IPS DF 4.7 (cell line): ENCODE measurements around the gene CRHR2.
A peak's percentile ranks its signal among the peaks of the same experiment; 100 is the strongest.

Experiments used
- DNase-seq: peaks from one replicate; pipeline ENCODE4 v3.0.0-alpha.2; 2013; ENCODE audit warnings: low spot score; ENCODE audit errors: extremely low read depth

The CRHR2 gene

GRCh38 chr7:30683306-30683705 lies 1.1 kb upstream of the CRHR2 start:
- no peak for DNase-seq

DNA sequence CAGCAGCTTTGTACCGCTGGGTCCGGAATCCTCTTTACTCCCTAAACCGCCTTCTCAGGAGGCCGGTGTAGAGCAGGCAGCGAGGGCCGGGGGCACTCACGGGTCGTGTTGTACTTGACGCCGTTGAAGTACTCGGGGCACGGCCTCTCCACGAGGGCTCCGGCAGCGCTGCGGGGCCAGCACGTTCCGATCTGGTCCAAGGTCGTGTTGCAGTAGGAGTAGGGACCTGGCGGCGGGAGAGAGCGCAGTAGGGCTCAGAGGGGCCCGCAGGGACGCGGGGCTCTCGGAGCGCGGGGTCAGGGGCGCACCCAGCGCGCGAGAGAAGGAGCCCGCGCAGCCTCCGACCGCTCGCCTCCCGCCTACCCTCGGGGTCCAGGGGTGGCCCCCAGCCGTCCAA lies 443 bp downstream of the CRHR2 start:
- DNase-seq = no peak

GRCh38 chr7:30681331-30681797 lies 892 bp downstream of the CRHR2 start:
- no peak for DNase-seq

DNA sequence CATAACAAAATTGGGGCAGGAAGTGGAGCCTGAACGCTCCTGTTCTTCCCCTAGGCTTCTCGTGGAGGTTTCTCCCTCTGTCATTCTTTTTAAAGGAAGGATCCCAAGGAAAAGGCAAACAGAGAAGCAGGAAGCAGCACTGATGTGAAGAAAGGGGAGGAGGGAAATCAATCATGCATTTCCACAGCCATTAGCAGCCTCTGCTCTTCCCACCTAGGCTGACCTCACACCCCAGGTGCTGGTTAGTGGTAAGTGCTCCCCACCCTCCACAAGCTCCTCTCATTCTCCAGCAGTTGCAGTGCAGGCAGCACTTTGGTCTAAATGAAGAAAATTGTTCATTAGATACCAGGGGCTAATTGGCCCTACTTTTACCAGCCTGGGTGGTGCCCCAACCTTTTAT lies 2.6 kb downstream of the CRHR2 start:
- no peak for DNase-seq

- DNase-seq = no peak
These were observed 3.5 kb downstream of the CRHR2 start for GRCh38 chr7:30678805-30679204.

GRCh38 chr7:30674876-30675275 lies 7.4 kb downstream of the CRHR2 start:
- no peak for DNase-seq

DNA sequence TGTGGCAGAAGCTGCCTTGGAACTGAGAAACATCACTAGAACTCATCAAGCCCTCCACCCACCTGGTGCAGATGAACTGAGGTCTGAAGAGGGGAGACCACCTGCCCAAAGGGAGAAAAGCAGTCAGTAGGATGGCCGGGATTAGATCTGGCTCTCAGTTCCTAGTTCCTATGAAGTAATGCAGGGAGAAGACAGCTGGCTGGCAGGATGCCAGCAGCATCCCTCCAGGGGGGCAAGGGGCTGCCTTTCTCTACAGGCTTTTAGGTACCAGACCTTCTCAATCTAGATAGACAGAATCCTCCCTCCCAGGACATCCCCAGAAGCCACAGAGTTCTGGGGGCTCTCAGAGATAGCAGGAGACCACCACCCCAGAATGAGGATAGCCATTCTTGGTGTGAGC lies 7.8 kb downstream of the CRHR2 start:
- no peak for DNase-seq

- peak; percentile 78 for DNase-seq
These were observed 10.3 kb downstream of the CRHR2 start for GRCh38 chr7:30671793-30672465.

- DNase-seq = no peak
These were observed 14.2 kb downstream of the CRHR2 start for GRCh38 chr7:30668102-30668501.

GRCh38 chr7:30667172-30667571 lies 15.1 kb downstream of the CRHR2 start:
- no peak for DNase-seq

- no peak for DNase-seq
These were observed 16.8 kb downstream of the CRHR2 start for GRCh38 chr7:30665449-30665848.

DNA sequence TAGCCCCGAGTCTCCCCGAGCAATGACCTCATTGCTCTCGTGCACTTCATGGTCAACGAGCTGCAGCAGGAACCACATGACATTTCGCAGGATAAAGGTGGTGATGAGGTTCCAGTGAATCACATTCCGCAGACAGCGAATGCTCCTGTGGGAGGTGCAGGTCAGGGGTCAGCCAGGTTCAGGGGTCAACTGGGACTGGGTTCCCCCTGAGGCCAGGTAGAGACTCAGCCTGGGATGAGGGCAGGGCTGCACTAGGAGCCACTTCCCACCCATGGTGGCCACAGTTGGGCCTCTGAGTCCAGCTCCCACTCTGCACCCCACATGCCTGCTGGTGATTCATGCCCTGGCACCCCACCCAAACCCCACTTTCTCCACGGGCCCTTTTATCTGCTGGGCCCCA lies 17.2 kb downstream of the CRHR2 start:
- no peak for DNase-seq

GRCh38 chr7:30664184-30664885 lies 17.9 kb downstream of the CRHR2 start:
- no peak for DNase-seq

GRCh38 chr7:30663414-30663813 lies 18.8 kb downstream of the CRHR2 start:
- DNase-seq = no peak

GRCh38 chr7:30662431-30662939 lies 19.8 kb downstream of the CRHR2 start:
- DNase-seq = no peak

DNA sequence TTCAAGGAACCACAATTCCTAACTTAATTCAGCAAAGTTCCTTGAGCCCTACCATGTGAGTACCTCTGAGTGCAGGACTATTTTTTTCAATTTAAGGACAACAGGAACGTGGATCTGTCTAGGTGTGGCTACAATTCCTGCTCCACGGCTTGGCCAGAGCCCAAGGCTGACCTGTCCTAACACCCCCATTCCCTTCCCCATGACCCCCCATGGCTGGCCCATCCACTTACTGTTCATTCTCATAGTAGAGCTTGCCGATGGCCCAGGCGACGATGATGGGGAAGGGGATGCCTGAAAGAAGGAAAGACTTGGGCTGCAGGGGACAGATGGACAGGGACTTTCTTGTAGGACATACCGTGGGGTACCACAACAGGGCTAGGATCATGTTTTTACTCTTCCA lies 20.3 kb downstream of the CRHR2 start:
- no peak for DNase-seq

- DNase-seq = no peak
These were observed 21.7 kb downstream of the CRHR2 start for GRCh38 chr7:30660331-30661255.

GRCh38 chr7:30659312-30659711 lies 22.9 kb downstream of the CRHR2 start:
- DNase-seq = no peak

- no peak for DNase-seq
These were observed 23.7 kb downstream of the CRHR2 start for GRCh38 chr7:30658479-30659074.

DNA sequence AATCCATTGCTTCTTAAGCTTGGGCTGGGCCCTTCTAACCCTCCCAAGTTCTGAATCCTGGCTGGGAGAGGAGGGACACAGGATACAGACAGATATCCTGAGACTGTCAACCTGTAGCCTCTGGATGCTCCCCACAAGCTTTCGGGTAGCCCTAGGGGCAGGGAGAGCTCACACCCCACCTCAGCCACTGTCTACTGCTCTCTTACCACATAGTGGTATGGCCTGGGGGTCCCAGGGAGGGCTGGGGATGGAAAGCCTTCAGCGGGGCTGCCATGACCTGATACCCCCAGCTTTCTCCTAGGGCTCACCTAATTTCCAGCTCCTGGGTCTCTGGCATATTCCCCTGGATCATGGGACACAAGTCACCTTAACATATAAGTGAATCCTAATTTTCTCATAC lies 25.1 kb downstream of the CRHR2 start:
- no peak for DNase-seq
